NCI-H1092 (cell line): ENCODE results near the gene ZNF546.
"Not testable (repeated sequence)": the region's sequence is repeated elsewhere in the genome, so short reads cannot be mapped to it uniquely, and the experiment has no call there.

Experiments used
- DNase-seq: peaks from one replicate; lab custom pipeline; 2025; lab: John Stamatoyannopoulos, UW

ZNF546 gene

DNA sequence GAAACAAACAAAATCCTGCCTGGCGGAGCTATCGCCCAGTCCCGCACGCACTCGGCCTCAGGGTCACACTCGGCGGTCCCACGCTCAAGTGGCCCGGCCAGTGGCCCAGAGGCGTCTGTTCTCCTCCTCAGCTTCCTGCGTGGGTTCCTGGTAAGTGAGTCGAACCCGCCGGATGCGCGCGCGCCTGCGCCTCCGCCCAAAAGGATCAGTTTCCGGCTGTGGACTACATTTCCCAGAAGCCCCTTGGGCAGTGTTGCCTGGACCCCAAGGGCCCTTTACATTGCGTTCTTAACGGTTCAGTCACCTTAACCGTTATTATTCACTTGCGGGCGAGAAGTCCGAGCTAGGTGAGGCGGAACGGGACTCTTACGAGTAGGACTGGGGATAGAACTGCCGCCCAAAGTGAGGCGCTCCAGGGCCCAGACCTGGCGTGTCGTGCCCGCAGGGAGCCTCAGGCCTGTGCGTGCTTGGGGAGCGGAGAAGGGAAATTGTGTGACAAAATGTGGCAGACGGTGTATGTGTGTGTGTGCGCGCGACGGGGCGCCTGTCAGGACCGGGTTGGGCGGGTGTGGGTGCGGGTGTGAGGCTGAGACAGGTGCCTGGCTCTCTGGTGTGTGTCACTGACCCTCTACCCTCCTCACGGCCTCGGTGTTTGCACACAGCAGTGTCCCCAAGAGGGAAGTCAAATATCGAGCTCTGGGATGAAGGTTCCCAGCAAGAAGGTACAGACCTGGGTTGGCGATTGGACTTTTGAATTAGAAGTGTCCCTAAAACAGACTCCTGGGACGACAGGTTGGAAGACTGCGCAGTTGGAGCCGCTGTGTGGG lies at the start of gene ZNF546:
Gene ZNF546, plus strand, starts transcription at position 250 of the 827 bp plus-strand sequence. CDS start 1,267 bp downstream, outside the sequence.
- DNase-seq, result peak; percentile 48

DNA sequence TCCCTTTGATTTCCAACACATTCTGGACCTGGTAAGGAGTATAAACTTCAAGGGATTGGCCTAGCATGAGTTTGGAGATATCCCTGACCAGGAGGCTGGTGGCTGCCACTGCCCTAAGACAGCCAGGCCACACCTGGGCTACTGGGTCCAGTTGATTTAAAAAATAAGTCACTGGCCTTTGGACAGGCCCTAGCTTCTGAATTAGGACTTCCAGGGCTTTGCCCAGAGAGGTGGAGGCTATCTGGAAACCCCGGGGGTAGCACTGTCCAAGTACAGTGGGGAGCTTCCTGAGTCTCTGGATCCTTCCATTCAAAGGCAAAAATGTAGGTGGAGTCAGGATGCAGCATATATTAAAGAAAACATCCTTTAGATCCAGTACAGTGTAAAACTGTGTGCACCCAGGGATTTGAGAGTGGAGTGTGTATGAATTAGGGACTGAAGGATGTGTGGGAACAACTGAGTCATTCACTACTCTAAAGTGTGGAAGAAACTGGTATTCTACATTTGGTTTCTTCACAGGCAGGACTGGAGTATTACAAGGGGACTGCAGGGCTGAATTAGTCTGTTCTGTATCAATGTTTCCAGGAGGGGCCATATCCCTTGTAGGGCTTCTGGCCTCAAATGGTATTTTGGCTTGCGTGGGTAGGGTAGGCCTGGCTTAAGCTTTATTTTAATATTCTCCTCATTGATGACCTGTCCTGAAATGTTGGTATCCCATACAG lies 47.7 kb upstream of the ZNF546 start:
- no peak for DNase-seq

DNA sequence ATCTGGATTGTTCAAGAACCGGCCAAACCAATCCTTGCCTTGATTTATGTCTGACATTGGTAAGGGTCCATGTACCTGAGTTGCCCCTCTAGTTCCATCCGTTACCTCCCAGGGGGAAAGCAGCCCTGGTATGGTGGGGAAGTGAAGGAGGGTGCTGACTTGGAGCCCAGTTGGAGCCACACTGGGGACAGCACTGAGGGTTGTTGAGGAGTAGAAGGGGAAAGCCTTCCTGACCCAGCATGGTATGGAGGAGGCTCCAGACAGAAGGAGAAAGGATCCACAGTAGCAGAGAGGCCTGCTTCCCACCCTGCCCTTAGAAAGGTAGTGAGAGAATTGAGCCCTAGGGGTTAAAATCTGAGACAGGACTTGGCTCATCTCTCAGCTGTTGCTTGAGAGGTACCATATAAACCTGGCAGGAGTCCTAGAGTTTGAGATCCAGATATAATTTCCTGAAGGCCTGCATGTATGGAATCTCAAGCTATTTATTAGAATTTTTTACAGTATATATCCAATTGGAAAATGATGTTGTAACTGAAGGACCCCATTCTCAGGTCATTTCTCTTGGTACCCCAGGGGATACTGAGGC lies 45.7 kb upstream of the ZNF546 start:
- DNase-seq, result no peak

DNA sequence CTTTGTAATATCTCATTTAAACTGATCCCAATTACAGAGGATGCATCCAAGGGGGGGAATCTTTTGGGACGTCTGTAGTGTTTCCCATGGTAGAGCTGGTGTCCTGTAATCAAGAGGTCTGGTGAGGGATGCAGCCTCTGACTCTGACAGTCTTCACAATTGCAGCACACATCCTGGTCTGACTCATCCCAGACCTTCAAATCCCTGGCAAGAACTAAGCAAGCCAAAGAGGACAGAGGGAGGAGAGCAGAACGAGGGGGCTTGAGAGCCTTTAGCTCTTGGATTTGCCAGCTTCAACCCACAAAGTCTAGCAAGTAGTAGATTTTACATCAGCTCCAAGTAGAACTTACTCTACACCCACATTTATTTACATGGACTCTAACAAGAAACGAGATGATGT lies 45.2 kb upstream of the ZNF546 start:
- no peak for DNase-seq

DNA sequence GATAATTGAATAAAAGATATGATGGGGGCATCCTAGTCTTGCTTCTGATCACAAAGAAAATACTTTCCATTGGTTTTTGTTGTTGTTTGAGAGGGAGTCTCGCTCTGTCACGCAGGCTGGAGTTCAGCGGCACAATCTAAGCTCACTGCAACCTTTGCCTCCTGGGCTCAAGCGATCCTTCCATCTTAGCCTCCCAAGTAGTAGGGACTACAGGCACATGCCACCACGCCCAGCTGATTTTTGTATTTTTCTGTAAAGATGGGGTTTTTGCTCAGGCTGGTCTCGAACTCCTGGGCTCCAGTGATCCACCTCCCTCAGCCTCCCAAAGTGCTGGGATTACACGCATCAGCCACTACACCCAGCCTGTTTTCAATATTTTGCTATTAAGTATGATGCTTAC lies 42.9 kb upstream of the ZNF546 start:
- no peak for DNase-seq

DNA sequence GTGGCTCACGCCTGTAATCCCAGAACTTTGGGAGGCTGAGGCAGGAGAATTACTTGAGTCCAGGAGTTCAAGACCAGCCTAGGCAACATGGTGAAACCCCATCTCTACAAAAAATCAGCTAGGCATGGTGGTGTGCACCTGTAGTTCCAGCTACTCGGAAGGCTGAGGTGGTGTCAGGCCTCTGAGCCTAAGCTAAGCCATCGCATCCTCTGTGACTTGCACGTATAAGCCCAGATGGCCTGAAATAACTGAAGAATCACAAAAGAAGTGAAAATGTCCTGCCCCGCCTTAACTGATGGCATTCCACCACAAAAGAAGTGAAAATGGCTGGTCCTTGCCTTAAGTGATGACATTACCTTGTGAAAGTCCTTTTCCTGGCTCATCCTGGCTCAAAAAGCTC lies 39.0 kb upstream of the ZNF546 start:
- DNase-seq, result not testable (repeated sequence)

DNA sequence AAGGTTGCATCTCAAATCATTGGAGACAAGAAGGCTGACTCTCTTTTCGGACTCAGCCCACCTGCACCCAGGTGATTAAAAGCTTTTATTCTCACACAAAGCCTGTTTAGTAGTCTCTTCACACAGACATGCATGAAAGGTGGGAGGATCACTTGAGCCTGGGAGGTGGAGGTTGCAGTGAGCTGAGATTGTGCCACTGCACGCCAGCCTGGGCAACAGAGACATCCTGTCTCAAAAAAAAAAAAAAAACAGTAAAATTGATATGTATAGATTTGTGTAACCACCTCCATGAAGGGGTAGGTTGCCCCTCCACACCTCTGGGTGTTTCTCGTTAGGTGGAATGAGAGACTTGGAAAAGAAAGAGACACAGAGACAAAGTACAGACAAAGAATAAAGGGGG lies 37.9 kb upstream of the ZNF546 start:
- DNase-seq, result not testable (repeated sequence)

DNA sequence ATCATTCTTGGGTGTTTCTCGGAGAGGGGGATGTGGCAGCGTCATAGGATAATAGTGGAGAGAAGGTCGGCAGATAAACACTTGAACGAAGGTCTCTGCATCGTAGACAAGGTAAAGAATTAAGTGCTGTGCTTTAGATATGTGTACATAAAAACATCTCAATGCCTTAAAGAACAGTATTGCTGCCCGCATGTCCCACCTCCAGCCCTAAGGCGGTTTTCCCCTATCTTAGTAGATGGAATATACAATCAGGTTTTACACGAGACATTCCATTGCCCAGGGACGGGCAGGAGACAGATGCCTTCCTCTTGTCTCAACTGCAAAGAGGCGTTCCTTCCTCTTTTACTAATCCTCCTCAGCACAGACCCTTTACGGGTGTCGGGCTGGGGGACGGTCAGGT lies 37.5 kb upstream of the ZNF546 start:
- DNase-seq, result not testable (repeated sequence)

DNA sequence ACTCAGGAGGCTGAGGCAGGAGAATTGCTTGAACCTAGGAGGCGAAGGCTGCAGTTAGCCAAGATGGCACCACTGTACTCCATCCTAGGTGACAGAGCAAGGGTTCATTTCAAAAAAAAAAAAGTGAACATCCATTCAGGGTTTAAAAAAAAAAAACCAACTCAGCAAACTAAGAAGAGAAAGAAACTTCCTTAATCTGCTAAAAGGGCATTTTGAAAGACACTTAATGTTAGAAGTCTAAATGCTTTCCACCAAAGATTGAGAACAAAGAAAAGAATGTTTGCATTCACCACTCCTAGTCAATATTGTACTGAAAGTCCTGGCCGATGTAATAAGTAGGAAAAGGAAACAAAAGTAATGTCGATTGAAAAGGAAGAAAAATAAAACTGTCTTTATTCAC lies 33.0 kb upstream of the ZNF546 start:
- DNase-seq, result no peak

DNA sequence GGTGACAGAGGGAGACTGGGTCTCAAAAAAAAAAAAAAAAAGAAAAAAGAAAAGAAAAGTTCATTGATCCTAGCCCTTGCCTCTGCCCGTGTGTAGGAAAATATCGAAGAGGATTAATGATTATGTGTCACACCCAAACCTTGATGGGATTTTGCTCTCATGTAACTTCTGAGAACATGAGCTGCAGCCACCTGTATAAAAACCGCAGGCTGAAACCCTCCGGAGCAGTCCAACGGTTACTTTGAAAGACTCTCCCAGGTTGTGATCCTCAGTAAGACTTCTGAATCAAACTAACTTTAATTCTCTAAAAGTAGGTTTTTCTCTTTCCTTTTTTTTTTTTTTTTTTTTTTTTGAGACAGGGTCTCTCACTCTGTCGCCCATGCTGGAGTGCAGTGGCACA lies 30.2 kb upstream of the ZNF546 start:
- DNase-seq, result no peak

DNA sequence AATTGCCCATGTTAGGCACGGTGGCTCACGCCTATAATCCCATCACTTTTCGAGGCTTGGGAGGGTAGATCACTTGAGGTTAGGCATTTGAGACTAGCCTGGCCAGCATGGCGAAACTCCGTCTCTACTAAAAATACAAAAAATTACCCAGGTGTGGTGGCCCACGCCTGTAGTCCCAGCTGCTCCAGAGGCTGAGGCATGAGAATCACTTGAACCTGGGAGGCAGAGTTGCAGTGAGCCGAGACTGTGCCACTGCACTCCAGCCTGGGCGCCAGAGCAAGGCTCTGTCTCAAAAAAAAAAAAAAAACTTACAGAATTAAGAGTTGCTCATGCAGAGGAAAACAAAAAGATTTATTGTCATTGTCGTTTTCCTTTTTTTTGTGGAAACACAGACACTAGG lies 29.3 kb upstream of the ZNF546 start:
- DNase-seq, result no peak

DNA sequence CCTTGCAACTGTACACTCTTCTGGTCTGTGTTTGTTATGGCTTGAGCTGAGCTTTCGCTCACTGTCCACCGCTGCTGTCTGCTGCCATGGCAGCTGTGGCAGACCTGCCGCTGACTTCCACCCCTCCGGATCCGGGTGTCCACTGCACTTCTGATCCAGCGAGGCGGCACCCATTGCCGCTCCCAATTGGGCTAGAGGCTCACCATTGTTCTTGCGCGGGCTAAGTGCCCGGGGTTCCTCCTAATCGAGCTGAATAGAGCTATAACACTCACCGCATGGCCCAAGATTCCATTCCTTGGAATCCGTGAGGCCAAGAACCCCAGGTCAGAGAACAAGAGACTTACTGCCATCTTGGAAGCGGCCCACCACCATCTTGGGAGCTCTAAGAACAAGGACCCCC lies 28.1 kb upstream of the ZNF546 start:
- DNase-seq, result no peak

DNA sequence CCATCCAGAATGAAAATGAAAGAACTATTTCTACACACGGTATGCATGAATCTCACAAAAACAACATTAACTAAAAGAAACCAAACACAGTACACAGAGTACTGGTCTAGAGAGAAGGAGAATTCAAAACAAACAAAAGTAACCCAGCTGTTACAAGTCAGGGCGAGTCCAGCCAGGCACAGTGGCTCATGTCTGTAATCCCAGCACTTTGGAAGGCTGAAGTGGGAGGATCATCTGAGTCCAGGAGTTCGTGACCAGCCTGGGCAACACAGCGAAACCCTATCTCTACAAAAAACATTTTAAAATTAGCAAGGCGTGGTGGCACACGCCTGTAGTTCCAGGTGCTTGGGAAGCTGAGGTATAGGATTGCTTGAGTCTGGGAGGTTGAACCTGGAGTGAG lies 27.6 kb upstream of the ZNF546 start:
- no peak for DNase-seq

DNA sequence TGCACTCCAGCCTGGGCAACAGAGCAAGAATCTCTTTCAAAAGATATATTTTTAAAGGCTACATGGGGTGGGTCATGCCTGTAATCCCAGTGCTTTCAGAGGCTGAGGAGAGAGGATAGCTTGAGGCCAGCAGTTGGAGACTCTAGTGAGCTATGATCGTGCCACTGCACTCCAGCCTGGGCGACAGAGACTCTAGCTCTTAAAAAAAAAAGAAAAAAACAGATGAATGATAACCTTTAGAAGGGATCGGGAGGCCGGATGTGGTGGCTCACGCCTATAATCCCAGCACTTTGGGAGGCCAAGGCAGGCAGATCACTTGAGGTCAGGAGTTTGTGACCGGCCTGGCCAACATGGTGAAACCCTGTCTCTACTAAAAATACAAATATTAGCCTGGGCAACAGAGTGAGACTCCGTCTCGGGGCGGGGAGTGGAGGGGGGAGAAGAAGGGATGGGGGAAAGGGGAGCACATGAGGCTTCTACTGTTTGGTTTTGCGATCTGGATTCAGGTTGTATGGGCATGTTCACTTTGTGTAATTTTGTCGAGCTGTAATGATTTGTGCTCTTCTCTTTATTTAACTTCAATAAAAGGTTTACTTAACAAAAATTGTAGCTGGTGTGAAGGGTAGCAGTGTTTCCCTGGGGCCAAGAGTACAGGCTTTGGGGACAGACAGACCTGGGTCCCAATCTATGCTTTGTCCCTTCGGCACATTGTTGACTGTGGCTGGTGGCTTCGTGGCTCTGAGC lies 27.0 kb upstream of the ZNF546 start:
- no peak for DNase-seq

DNA sequence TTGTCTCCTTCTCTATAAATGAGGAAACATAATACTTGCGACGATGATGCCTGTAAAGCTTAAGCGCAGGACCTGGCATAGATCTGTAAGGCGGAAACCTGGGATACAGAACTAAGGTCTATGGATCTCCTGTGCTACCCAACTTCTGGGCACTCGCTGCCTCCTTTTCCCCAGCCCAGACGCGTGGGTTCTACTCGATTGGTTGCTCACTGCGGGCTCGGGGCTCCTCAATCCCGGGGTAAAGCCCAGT lies 26.5 kb upstream of the ZNF546 start:
- no peak for DNase-seq

DNA sequence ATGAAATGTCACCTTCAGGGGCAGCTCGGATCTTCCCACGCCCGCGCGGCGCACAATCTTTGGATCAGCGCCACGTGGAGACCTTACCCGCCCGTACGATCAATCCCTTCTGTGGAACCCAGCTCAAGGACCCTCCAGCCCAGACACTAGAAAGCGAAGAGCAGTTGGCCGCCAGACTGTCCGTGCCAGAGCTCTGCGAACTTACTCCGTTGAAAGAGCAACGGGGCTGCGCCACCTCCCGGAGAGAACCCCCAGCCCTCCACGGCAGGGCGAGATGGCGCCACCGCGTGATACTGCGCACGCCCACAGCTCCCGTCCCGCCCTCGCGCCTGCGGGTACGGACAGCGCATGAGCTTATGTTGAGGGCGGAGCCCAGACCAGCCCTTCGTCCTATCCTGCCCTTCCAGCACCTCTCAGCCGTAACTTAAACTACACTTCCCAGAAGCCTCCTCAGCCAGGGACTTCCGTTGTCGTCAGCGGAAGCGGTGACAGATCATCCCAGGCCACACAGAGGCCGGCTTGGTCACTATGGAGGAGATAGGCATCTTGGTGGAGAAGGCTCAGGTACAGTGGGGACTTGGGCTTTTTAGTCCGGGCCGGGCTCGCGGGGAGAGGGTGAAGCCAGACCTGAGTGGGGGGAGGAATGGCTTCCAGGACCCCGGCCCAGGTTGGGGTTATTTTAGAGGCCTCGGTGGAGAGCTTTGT lies 26.0 kb upstream of the ZNF546 start, which contains the start of gene PSMC4:
Gene PSMC4, plus strand, starts transcription at position 491 of the 705 bp plus-strand sequence. Its CDS starts 38 bp downstream, at position 529.
- DNase-seq, result peak; percentile 94

DNA sequence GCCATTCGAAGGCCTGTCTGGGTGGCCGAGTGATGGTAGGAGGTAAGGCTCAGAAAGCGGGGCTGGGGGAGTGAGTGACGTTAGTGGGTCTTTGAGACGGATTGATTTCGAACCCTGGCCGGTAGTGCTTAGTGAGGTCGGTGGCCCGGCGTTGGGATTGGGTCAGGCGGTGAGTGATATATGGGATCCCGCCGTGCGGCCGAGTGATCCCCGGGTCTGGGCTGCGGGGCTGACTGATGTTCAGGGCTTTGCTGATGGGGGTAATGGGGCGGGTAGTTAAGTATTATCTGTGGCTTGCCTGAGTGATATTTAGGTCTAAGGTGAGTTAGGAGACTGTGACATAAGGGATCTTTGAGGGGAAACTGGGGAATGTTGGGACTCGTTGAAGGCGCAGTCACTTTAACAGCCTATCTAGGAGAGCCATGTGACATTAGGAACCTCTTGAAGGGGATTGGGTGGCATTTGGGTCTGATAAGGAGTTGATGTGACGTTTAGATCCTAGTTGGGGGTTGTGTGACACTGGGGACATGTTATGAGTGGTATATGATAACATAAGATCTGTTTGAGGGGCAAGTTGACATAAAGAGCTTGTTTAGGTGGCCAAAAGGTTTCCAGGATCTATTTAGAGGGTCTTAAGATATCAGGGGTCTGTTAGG lies 25.4 kb upstream of the ZNF546 start:
- no peak for DNase-seq

DNA sequence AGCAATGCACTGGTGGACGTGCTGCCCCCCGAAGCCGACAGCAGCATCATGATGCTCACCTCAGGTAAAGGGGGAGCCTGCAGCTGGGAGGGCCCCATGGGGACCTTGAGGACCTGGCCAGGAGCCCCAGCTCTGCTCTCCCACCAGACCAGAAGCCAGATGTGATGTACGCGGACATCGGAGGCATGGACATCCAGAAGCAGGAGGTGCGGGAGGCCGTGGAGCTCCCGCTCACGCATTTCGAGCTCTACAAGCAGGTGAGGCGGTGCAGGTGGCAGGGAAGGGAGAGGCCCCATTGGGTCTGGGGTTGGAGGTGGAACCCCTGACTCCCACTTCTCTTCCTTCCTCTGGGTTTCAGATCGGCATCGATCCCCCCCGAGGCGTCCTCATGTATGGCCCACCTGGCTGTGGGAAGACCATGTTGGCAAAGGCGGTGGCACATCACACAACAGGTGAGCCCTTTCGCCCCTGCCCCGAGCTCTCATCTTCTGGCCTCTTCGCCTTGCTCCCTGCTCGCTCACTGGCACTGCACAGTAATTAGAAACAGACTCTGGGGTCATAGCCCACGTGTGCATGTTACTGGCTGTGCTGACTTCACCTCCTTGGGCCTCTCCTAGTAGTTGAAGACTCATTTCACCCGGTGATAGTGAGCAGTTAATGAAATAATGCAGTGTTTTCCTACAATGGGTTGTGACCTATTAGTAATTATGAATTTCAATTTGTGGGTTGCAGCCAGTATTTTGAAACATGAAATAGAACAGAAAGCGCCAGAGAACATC lies 22.3 kb upstream of the ZNF546 start:
- no peak for DNase-seq

DNA sequence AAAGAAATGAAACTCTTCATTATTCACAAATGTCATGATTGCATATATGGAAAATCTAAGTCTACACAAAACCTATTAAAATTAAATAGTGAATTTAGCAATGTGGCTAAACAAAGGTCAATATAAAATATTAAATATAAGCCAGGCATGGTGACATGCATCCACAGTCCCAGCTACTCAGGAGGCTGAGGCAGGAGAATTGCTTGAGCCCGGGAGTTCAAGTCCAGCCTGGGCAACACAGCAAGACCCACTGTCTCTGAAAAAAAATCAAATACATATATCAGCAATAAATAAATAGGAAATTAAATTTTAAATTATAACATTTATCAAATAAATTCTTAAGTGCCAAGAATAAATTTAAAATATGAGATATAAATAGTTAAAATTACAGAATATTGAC lies 14.0 kb upstream of the ZNF546 start:
- no peak for DNase-seq

DNA sequence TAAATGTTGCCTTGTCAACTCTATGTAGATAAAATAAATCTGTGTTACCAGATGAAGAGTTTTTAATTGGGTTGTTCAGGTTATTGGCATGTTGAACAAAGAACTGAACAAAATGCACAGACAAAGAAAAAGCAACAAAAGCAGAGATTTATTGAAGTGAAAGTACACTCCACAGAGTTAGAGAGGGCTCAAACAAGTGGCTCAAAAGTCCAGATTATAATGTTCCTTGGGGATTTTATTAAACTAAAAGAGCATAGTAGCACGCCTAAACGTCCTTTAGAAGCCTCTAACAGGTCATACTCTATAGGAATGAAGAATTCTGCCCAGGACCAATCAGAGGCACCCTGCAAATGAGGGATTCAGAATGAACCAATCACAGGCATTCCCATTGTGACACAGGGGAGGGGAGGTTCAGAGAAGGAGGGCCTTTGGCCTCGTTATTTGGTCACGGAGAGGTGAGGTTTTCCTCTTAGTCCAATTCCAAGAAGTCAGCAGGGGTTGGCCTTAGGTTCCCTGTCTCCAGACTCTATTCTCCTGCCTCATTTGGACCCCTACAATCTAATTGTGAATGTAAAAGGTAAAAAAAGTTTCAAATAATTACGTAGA lies 13.1 kb upstream of the ZNF546 start:
- DNase-seq, result no peak
